Natural killer cell treated with Interleukin-12 subunit alpha and Interleukin-12 subunit beta and Interleukin-15 and Interleukin-18, amount 100 ng/mL, for 72 hours (primary cell): ENCODE results near the gene NCOA6. TPM values are rescaled to one million over a fixed set of nuclear protein-coding genes. Genes with fewer than 3 reads are reported as not detected.
"Not testable (repeated sequence)": the region's sequence is repeated elsewhere in the genome, so short reads cannot be mapped to it uniquely, and the experiment has no call there.

Experiments
- ATAC-seq, 2 donors: fragments of 150-1000 bp; cut with Tn5 transposase in 1 of 2; sonication (Bioruptor Pico), chemical (Tn5 transposase) in 1 of 2; 2 replicates each; pipeline ENCODE4 v1.10.0; 2021
- DNase-seq: peaks from one replicate; pipeline ENCODE4 v3.0.0; 2022; ENCODE audit warnings: low spot score
- H3K27ac Mint-ChIP-seq, 2 donors: 1 replicate in 1 of 2; 2 replicates in 1 of 2; pipeline ENCODE4 v1.8.0; 2022; ENCODE audit warnings: mixed read lengths in 2 of 2, mild to moderate bottlenecking in 1 of 2, moderate library complexity in 1 of 2
- H3K27me3 Mint-ChIP-seq, 2 donors: 1 replicate in 1 of 2; 2 replicates in 1 of 2; pipeline ENCODE4 v1.8.0; 2022; ENCODE audit warnings: mixed read lengths in 2 of 2
- H3K36me3 Mint-ChIP-seq: one replicate; pipeline ENCODE4 v1.8.0; 2022; ENCODE audit warnings: mixed read lengths
- H3K4me1 Mint-ChIP-seq, 2 donors: 1 replicate in 1 of 2; 2 replicates in 1 of 2; pipeline ENCODE4 v1.8.0; 2022; ENCODE audit warnings: low read depth in 2 of 2, mixed read lengths in 2 of 2, mild to moderate bottlenecking in 1 of 2
- H3K4me3 Mint-ChIP-seq: one replicate; pipeline ENCODE4 v1.8.0; 2022; ENCODE audit warnings: mixed read lengths
- H3K9me3 Mint-ChIP-seq: 2 replicates; pipeline ENCODE4 v1.8.0; 2022; ENCODE audit warnings: mixed read lengths
- total RNA-seq, 2 donors: library from RNA; stranded (reverse); gene quantifications; one replicate each; pipeline ENCODE4 v1.2.3, GENCODE V29; 2022

The NCOA6 gene
- total RNA-seq, 2 donors from 2014 or later, result 24.7 to 30.7 TPM

DNA sequence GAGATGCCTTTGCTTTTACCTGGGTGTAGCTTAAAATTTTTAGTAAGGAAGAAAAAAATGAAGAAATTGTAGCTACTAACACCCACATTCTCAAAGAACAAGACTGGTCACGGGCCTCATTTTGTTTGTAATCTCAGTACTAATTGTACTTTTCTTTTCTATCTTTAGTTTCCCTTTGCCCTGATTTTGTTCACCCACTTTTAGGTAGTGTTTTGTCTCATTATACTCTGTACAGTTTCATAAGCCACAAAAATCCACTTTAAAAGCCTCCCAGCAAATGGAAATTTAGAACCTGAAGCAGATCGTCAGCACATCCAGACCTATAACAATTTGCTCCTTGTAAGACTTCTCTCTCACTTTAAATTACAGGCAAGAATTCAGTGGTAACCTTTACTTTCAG is 78.0 kb downstream of the NCOA6 start:
- Mint-ChIP-seq H3K4me1 (peaks cover 0 to 7% of the 10 kb centered on the region in 2 donors), H3K9me3 (no peaks in the 10 kb centered on the region), H3K27me3 (no peaks in the 10 kb centered on the region), H3K36me3 (peaks cover 16% of the 10 kb centered on the region), H3K27ac (no peak overlapping the region), H3K4me3 (no peak overlapping the region)
- ATAC-seq (no peak), DNase-seq (no peak)

DNA sequence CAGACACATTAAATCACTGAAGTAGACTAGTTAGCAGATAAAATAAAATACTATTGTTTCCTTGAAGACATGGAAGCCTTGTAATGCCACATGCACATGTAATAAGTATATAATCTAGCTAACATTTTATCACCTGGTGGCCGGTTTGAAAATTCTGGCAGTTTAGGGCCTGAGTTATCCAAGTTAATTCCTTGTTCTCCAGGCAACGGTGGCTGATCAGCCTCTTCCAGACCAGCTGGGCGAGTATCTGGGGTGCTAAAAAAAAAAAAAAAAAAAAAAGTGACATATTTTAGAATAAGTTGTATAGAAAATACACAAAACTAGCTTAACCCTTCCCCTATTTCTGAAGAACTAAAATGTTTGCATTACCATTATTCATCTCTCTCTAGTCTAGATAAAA is 78.8 kb downstream of the NCOA6 start:
- ATAC-seq, result no peak
- H3K36me3 Mint-ChIP-seq, result peaks cover 17% of the 10 kb centered on the region
- no peak overlapping the region for H3K4me3 Mint-ChIP-seq
- H3K9me3 Mint-ChIP-seq, result no peaks in the 10 kb centered on the region
- peaks cover 0 to 4% of the 10 kb centered on the region in 2 donors for H3K4me1 Mint-ChIP-seq
- DNase-seq, result no peak
- no peaks in the 10 kb centered on the region for H3K27me3 Mint-ChIP-seq
- H3K27ac Mint-ChIP-seq, result no peak overlapping the region

DNA sequence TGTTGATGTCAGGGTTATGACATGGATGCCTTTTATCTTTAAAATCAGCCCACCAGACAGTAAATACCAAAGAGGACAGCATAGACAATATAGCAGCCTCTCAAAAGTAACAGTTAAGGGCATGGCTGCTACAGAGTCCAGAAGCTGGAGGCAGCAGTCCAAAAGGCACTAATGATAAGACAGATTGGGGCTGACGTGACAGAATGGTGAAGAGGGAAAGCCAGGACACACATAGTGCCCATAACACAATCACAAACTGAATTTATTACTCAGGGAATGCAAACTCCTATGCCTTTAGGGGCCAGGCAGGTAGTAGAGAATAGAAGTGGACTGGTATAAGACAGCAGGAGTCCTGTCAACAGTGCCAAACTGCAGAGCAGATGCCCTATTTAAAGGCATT is 80.6 kb downstream of the NCOA6 start:
- Mint-ChIP-seq H3K4me1 (peaks cover 0 to 4% of the 10 kb centered on the region in 2 donors), H3K36me3 (peaks cover 26% of the 10 kb centered on the region), H3K9me3 (no peaks in the 10 kb centered on the region)

DNA sequence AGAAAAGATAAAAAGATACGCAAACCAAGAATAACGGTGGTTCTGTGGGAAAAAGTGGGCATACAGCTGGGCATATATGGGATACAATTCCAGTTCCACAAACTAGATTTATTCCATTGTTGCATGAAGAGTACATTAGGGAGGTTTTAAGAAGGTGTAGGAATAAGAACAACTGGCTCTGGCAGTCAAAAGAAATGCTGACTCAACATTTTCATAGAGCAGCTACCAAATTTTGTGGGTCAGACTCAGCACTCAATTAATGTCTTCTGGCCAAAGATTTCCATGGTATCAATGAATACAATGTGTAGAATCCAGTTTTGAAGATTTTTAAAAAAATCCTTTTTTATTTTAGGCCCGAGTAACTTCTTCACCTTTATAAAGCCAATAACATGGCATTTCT is 81.1 kb downstream of the NCOA6 start:
- H3K27me3 Mint-ChIP-seq, result no peaks in the 10 kb centered on the region
- H3K36me3 Mint-ChIP-seq, result peaks cover 23% of the 10 kb centered on the region
- H3K4me3 Mint-ChIP-seq, result no peak overlapping the region
- no peak overlapping the region for H3K27ac Mint-ChIP-seq
- H3K9me3 Mint-ChIP-seq, result no peaks in the 10 kb centered on the region
- DNase-seq, result no peak
- peaks cover 0 to 4% of the 10 kb centered on the region in 2 donors for H3K4me1 Mint-ChIP-seq
- ATAC-seq, result no peak

More for the DNA sequence above, 80.6 kb downstream of the NCOA6 start:
- no peak overlapping the region for H3K4me3 Mint-ChIP-seq
- no peak for DNase-seq
- H3K27me3 Mint-ChIP-seq, result no peaks in the 10 kb centered on the region
- no peak for ATAC-seq
- H3K27ac Mint-ChIP-seq, result no peak overlapping the region

DNA sequence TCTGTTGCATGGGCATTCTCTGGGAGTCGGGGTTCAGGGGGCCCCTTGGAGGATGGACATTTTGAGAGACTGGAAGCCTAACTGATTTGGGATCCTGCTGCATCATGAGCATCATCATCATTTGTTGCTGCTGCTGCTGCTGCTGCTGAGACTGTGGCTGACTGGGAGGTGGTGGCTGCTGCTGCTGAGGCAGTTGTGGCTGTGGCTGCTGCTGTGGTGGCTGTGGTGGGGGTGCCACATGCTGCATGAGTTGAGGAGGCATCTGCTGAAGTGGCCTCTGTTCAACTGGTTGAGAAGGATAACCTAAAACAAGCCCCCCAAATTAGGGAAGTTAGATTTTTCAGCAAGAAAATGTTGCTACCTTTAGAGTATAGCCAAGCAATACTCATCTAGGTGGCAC is 82.4 kb downstream of the NCOA6 start:
- H3K27ac Mint-ChIP-seq, result peak overlapping the region in 1 of 2 donors; percentile 9
- DNase-seq (no peak), ATAC-seq (no peak)
- H3K4me1 Mint-ChIP-seq, result peaks cover 0 to 4% of the 10 kb centered on the region in 2 donors
- no peaks in the 10 kb centered on the region for H3K27me3 Mint-ChIP-seq
- H3K4me3 Mint-ChIP-seq, result no peak overlapping the region
- H3K9me3 Mint-ChIP-seq, result no peaks in the 10 kb centered on the region
- peaks cover 17% of the 10 kb centered on the region for H3K36me3 Mint-ChIP-seq

DNA sequence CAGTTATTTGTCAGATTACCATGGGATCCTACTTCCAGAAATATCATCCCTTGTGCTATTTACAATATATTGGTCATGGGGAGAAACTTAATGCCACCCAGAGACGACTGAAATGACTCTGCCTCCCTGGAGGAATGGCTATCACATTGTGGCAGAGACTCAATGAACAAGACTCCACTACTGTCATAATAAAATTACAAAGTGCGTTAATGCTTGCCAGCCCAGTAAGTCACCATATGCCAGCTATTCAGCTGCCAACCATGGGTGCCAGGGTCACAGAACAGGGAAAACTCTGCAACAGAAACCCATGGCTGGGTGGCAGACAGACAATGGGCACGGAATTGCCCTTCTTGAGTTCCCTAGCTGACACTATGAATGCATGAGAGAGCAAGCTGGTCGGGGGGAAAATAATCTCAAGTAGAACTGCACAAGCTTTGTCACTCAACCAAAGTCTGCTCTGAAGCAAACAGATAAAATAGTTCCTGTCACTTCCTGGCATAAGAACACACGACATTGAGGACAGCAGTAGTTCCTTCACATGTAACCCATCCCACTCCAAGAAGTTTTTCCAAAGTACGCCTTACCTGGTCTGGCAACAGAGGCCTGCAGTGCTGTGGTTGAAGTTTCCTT is 89.2 kb downstream of the NCOA6 start:
- Mint-ChIP-seq H3K9me3 (no peaks in the 10 kb centered on the region), H3K36me3 (peaks cover 14% of the 10 kb centered on the region), H3K27ac (no peak overlapping the region), H3K4me1 (no peaks in the 10 kb centered on the region), H3K4me3 (no peak overlapping the region), H3K27me3 (no peaks in the 10 kb centered on the region)
- no peak for ATAC-seq
- DNase-seq, result no peak

DNA sequence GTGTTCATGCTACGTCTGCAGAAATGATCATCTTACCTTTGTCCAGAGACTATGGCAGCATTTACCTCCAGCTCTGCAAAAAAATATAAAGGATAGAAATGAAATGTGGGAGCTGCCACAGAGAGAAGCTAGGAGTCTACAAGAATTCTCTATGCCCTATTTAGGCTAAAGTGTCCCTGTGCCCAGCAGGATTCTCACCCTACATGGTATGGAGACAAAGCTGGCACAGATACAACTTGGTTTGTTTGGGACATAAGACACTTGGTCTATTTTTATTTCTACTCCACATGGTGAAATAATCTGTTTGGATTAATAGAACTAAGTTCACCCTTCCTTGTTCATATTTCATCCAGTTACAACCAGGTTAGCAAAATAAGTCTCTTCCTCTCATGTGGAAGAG is 92.9 kb downstream of the NCOA6 start:
- Mint-ChIP-seq H3K27ac (no peak overlapping the region), H3K4me1 (no peaks in the 10 kb centered on the region), H3K9me3 (no peaks in the 10 kb centered on the region), H3K36me3 (peaks cover 6% of the 10 kb centered on the region), H3K4me3 (no peak overlapping the region), H3K27me3 (no peaks in the 10 kb centered on the region)
- no peak for DNase-seq
- no peak for ATAC-seq

DNA sequence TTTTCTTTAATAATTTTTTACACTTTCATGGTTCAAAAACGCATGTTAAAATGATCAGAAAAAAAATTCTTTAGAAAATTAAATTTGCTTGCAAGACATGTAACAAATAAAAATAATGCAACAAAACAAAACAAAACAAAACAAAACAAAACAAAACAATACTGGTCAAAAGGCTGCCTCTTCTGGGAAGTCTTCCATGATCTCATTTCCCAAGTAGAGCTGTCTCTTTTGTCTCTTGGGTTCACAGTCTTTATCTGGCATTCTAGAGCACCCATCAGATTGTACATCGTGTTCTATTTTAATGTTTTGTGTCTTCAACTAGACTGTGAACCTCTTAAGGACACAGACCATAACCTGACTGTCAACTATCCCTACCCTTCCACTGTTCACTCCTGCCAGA is 96.0 kb downstream of the NCOA6 start:
- Mint-ChIP-seq H3K36me3 (peaks cover 18% of the 10 kb centered on the region), H3K4me3 (no peak overlapping the region), H3K27ac (no peak overlapping the region), H3K4me1 (no peaks in the 10 kb centered on the region), H3K27me3 (no peaks in the 10 kb centered on the region), H3K9me3 (no peaks in the 10 kb centered on the region)
- ATAC-seq (no peak), DNase-seq (no peak)

DNA sequence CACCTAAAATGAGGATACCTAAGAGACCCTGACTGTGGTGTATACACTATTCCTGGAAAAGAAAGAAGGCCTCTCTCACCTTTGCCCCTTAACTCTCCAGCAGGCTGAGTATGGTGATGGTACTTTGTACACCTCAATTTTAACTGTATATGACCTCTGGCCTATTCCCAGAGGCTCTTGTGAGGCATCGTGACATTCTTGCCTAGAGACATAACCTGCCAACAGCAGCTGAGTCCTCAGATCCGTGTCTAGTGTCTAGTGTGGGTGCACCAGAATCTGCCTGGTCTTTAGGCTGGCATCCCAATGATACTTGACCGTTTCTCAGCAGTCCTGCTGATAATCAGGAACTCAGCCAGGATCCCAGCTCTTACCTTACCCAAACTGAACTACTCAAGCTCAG is 101.3 kb downstream of the NCOA6 start:
- no peak overlapping the region for H3K4me3 Mint-ChIP-seq
- H3K27me3 Mint-ChIP-seq, result no peaks in the 10 kb centered on the region
- H3K4me1 Mint-ChIP-seq, result peaks cover 0 to 4% of the 10 kb centered on the region in 2 donors
- H3K9me3 Mint-ChIP-seq, result no peaks in the 10 kb centered on the region
- ATAC-seq (no peak), DNase-seq (no peak)
- H3K27ac Mint-ChIP-seq, result no peak overlapping the region
- peaks cover 12% of the 10 kb centered on the region for H3K36me3 Mint-ChIP-seq

DNA sequence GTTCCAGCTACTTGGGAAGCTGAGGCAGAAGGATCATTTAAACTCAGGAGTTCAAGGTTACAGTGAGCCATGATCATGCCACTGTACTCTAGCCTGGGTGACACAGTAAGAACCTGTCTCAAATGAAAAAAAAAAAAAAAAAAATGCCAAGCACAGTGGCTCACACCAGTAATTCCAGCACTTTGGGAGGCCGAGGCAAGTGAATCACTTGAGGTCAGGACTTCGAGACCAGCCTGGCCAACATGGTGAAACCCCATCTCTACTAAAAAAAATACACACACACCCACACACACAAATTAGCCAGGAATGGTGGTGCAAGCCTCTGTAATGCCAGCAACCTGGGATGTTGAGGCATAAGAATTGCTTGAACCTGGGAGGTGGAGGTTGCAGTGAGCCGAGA is 102.9 kb downstream of the NCOA6 start:
- not testable (repeated sequence) for H3K27me3 Mint-ChIP-seq, DNase-seq, H3K9me3 Mint-ChIP-seq, ATAC-seq, H3K27ac Mint-ChIP-seq, H3K4me3 Mint-ChIP-seq, H3K4me1 Mint-ChIP-seq
- H3K36me3 Mint-ChIP-seq, result peaks cover 12% of the 10 kb centered on the region

DNA sequence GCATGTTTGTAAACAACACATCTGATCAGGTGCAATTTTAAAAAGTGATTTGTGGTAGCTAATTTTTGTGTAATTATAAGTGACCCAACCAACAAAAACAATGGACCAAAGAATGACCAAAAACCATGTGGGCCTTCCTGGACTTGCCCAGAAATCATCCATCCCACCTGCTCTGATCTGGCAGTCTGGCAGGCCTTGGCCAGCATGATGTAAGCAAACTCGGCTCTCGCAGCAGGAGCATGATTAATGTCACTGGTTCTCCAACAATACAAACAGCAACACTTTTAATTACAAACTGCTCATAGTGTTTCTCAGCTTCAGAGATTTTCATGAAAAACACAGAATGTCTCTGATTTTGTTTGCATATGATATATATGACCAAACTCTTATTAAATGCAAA is 105.2 kb downstream of the NCOA6 start:
- Mint-ChIP-seq H3K27ac (no peak overlapping the region), H3K4me3 (no peak overlapping the region), H3K36me3 (peaks cover 2% of the 10 kb centered on the region), H3K9me3 (no peaks in the 10 kb centered on the region), H3K4me1 (peaks cover 0 to 4% of the 10 kb centered on the region in 2 donors), H3K27me3 (no peaks in the 10 kb centered on the region)
- ATAC-seq (no peak), DNase-seq (no peak)

DNA sequence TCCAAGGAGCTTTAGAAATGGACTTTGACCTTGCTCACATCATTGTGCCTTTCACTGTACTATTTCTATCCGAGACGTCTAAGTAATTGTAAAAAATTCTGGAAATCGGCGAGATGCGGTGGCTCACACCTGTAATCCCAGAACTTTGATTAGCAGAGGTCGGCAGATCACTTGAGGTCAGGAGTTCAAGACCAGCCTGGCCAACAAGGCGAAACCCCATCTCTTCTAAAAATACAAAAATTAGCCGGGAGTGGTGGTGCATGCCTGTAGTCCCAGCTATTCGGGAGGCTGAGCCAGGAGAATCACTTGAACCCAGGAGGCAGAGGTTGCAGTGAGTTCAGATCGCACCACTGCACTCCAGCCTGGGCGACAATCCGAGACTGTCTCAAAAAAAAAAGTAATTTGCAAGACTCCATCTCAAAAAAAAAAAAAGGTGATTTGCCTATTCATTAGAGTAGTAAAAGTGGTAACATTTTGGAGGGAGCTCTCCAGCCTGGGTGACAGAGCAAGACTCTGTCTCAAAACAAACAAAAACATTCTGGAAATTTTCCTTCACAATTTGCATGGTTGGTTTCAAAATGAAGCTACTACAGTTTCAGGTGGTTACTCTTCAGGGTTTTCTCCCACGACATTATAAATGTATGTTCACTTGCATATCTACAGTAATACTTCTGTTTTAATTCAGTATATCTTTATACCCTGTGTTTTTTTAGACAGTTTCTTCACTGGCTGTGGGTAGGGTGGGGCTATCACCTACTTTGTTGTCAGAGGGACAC is 106.0 kb downstream of the NCOA6 start:
- not testable (repeated sequence) for H3K36me3 Mint-ChIP-seq, H3K4me1 Mint-ChIP-seq, H3K27me3 Mint-ChIP-seq, H3K9me3 Mint-ChIP-seq, DNase-seq, H3K27ac Mint-ChIP-seq, H3K4me3 Mint-ChIP-seq
- peak; percentile 60 to 85 for ATAC-seq

DNA sequence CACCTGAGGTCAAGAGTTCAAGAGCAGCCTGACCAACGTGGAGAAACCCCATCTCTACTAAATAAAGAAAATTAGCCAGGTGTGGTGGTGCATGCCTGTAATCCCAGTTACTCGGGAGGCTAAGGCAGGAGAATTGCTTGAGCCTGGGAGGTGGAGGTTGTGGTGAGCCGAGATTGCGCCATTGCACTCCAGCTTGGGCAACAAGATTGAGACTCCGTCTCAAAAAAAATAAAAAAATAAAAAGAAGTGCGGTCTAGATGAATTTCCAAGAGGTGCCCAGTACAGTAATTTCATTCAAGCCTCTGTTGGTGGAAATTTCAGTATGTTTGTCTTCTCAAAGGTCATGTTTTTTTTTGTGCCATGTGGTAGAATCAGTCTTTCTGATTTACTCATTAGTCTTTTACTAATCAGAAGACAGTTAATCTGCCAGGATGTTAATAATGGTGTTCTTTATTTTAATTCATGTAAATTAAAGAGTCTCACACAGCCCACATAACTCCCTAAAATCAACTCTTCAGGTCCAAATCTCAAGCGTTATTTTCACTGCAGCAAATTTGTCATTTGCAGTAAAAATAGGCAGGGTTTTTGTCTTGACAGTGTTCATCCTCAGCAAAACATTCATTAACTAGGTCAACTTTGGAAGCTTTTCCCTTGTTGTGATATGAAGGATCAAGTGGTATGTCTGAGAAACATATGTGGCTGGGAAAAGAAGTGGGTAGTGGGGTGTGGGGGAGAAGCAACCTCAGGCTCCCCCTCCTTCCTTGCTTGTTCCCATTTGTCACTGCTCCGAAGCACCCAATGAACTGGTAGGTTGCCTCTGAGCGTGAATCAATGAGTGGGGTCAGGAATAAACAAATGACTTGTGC is 108.0 kb downstream of the NCOA6 start:
- peaks cover 8% of the 10 kb centered on the region for H3K36me3 Mint-ChIP-seq
- ATAC-seq (no peak), DNase-seq (no peak)
- H3K4me1 Mint-ChIP-seq, result peaks cover 0 to 13% of the 10 kb centered on the region in 2 donors
- no peaks in the 10 kb centered on the region for H3K9me3 Mint-ChIP-seq
- H3K27me3 Mint-ChIP-seq, result no peaks in the 10 kb centered on the region
- H3K27ac Mint-ChIP-seq, result no peak overlapping the region
- no peak overlapping the region for H3K4me3 Mint-ChIP-seq

DNA sequence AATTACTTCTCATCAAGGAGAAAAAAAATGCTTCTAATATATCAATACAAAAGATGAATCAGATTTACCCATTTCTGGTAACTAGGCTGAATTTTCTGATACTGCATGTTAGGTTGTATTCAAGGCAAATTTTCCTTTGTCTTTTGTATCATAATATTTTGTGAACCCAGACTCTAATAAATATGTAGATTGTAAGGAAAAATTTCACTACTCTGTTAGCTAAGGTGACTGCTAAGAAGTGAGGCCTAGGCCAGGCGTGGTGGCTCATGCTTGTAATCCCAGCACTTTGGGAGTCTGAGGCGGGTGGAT is 108.6 kb downstream of the NCOA6 start:
- Mint-ChIP-seq H3K4me3 (no peak overlapping the region), H3K27me3 (no peaks in the 10 kb centered on the region), H3K4me1 (peaks cover 0 to 13% of the 10 kb centered on the region in 2 donors), H3K27ac (no peak overlapping the region), H3K9me3 (no peaks in the 10 kb centered on the region), H3K36me3 (peaks cover 8% of the 10 kb centered on the region)
- DNase-seq (no peak), ATAC-seq (no peak)
